ENCODE results near the gene KLRC4.
"Not testable (repeated sequence)": the region's sequence is repeated elsewhere in the genome, so short reads cannot be mapped to it uniquely, and the experiment has no call there.

The KLRC4 gene, protein sequence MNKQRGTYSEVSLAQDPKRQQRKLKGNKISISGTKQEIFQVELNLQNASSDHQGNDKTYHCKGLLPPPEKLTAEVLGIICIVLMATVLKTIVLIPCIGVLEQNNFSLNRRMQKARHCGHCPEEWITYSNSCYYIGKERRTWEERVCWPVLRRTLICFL

DNA sequence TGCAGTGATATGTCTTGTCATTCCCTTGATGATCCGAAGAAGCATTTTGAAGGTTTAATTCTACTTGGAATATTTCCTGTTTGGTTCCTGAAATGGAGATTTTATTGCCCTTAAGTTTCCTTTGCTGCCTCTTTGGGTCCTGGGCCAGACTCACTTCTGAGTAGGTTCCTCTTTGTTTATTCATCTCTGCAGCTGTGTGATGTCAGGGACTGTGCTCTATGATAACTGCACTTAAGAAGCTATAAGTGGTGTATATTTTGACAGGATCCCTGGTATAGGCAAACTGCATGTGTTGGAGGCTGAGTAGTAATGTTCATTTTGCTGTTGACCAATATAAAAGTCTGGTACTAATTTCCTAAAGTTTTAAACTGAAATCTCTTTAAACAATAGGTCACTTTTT is at the start of gene KLRC4:
Gene KLRC4, minus strand, starts transcription at position 366 of the 400 bp plus-strand sequence. Its CDS starts 182 bp downstream, at position 184.
- DNase-seq (ENCODE audit: extremely low read depth, low read depth), result no peak
- TF ChIP-seq, protein P1, sequence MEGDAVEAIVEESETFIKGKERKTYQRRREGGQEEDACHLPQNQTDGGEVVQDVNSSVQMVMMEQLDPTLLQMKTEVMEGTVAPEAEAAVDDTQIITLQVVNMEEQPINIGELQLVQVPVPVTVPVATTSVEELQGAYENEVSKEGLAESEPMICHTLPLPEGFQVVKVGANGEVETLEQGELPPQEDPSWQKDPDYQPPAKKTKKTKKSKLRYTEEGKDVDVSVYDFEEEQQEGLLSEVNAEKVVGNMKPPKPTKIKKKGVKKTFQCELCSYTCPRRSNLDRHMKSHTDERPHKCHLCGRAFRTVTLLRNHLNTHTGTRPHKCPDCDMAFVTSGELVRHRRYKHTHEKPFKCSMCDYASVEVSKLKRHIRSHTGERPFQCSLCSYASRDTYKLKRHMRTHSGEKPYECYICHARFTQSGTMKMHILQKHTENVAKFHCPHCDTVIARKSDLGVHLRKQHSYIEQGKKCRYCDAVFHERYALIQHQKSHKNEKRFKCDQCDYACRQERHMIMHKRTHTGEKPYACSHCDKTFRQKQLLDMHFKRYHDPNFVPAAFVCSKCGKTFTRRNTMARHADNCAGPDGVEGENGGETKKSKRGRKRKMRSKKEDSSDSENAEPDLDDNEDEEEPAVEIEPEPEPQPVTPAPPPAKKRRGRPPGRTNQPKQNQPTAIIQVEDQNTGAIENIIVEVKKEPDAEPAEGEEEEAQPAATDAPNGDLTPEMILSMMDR (IDR thresholded peaks at IDR 0.05; ENCODE audit: low read depth, low read length), result no peak

DNA sequence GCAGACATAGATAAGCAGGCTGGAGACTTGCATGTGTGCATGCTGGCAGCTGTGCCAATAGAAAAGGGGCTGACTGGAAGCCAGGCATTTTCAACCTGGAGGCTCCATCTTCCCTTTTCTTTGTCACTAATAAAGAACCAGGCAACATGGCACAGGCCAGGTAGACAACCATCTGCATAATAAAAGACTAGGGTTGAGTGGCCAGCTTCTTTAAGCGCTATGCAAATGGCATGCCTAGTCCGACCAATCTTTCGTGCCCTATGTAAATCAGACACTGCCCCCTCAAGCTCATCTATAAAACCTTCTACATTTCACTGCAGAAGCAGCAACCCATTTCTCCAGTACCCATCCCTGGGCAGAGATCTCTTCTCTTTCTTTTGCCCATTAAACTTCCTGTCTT is 48.2 kb upstream of the KLRC4 start:
- TF ChIP-seq, protein P1 (IDR thresholded peaks at IDR 0.05; ENCODE audit: low read depth, low read length), result no peak
- no peak for DNase-seq (ENCODE audit: extremely low read depth, low read depth)

DNA sequence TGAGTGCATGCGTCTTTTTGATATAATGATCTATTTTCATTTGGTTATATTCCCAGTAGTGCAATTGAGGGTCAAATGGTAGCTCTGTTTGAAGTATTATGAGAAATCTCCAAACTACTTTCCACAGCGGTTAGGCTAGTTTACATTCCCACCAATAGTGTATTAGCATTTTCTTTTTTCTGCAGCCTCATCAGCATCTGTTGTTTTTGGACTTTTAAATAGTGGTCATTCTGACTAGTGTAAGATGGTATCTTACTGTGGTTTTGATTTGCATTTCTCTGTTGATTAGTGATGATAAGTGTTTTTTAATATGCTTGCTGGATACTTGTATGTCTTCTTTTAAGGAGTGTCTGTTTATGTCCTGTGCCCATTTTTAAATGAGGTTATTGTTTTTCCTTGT is 47.3 kb upstream of the KLRC4 start:
- TF ChIP-seq, protein P1 (IDR thresholded peaks at IDR 0.05; ENCODE audit: low read depth, low read length), result no peak
- DNase-seq (ENCODE audit: extremely low read depth, low read depth), result no peak

DNA sequence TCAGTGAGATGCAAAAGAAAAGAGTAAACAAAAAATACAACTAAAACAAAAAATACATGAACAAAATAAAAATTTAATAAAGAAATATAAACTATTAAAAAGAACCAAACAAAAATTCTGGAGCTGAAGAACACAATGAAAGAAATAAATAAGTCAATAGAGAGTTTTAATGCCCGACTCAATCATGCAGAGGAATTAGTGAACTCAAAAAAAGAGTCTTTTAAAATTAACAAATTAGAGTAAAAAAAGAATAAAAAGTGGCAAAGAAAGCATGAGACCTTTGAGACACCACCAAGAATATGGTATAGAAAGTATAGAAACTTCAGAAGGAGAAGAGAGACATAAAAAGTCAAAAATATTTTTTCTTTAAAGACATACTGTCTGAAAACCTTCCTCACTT is 46.2 kb upstream of the KLRC4 start:
- no peak for DNase-seq (ENCODE audit: extremely low read depth, low read depth)
- TF ChIP-seq, protein P1 (IDR thresholded peaks at IDR 0.05; ENCODE audit: low read depth, low read length), result no peak

DNA sequence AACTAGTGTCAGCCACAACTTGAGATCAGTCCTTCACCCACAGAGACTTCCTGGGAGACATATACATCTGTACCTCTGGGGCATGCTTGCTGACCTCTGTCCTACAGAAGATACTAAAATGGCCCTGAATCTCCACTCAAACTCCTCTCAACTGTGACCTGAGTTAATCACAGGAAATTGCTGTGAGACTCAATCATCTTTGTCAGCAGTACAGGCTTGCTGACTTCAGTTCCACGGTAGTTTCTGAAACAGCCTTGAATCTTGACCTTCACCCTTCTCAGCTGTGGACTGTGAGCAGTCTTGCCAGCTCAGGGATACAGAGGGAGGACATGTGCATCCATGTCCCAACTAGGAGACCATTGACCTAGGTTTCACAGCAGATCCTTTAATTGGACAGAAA is 45.0 kb upstream of the KLRC4 start:
- no peak for DNase-seq (ENCODE audit: extremely low read depth, low read depth)
- TF ChIP-seq, protein P1 (IDR thresholded peaks at IDR 0.05; ENCODE audit: low read depth, low read length), result no peak

DNA sequence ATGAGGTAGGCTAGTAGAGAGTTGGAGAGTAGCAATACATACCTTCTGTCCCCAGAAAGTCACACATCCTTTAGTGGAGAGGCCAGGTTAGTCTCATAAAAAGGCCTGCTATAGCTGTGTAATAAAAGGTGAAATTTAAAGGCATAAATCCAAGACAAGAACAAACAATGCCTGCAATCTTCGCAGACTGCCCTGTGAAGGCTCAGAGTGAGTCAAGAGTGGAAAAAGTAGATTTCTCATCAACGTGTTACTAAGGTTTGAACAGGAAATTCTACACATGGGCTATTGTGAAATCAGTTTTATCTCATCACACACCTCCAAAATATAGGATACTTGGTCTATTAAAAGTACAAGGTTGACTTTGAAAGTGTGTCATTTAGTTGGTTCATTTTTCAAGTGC is 43.6 kb upstream of the KLRC4 start, which contains the start of gene KLRC1:
Gene KLRC1, minus strand, starts transcription at position 222 of the 400 bp plus-strand sequence. CDS start 2,221 bp downstream, outside the sequence.
- TF ChIP-seq, protein P1 (IDR thresholded peaks at IDR 0.05; ENCODE audit: low read depth, low read length), result no peak
- DNase-seq (ENCODE audit: extremely low read depth, low read depth), result no peak

DNA sequence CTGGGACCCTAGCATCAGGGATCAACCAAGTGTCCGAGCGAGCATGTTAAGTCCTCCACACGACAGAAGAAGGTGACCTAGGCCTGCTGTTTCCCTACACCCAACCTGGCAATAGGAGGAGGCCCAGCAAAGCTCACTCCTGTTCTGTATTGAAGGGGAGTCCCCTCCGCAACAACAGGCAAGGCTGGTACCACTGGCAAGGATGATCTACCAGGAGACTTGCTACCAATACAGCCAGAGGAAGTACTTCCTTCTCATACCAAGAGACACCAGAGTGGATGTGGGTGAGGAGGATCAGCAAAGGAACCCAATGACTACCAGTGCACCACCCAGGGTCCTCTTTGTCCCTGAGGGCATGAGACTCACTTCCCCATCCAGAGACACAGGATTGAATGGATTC is 38.7 kb upstream of the KLRC4 start:
- TF ChIP-seq, protein P1 (IDR thresholded peaks at IDR 0.05; ENCODE audit: low read depth, low read length), result no peak
- DNase-seq (ENCODE audit: extremely low read depth, low read depth), result no peak

DNA sequence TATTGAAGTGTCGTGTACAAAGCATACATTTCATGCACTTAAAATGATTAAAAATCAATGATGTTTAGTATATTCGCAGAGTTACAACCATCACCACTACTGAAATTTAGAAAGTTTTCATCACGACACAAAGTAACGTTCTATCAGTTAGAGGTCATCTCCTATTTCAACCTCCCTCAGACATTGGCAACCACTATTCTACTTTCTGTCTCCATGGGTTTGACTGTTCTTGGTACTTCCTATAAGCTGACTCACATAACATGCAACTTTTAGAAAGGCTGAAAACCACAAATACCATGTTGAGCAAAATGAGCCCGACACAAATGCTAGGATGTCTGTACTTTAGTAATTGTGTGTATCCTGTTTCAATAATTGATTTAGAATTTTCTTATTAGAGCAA is 36.5 kb upstream of the KLRC4 start:
- DNase-seq (ENCODE audit: extremely low read depth, low read depth), result not testable (repeated sequence)

DNA sequence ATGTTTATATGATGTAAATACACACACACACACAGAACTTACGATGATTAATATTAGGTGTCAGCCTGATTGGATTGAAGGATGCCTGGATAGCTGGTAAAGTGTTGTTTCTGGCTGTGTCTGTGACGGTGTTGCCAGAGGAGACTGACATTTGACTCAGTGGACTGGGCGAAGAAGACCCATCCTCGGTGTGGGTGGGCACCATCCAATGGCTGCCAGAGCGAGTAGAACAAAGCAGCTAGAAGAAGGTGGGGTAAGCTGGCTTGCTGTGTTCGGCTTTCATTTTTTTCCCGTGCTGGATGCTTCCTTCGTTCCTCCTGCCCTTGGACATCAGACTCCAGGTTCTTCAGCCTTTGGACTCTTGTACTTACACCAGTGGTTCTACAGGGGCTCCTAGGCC is 31.6 kb upstream of the KLRC4 start:
- not testable (repeated sequence) for DNase-seq (ENCODE audit: extremely low read depth, low read depth)

DNA sequence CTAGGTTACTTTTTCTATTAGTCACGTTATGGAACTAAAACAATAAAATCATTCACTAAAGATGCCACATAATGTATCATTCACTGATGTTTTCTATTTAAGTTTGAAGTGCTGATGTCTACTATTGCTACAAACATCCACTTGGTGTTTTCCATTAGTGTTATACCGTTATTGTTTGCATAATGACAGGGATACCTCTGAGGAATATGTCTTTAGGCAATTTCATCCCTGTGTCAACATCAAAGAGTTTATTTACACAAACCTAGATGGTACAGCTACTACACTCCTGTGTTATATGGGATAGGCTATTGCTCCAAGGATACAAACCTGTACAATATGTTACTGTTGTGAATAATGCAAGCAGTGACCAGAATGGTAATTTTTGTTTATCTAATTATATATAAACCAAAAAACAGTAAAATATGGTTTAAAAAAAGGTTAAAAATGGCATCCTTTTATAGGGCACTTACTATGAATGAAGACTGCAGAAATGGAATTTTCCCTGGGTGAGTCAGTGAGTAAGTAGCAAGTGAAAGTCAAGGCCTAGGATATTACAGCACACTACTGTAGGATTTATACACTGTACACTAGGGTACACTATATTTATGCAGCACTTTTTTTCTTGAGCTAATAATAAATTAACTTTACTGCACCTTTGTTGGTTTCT is 30.2 kb upstream of the KLRC4 start:
- DNase-seq (ENCODE audit: extremely low read depth, low read depth), result not testable (repeated sequence)

DNA sequence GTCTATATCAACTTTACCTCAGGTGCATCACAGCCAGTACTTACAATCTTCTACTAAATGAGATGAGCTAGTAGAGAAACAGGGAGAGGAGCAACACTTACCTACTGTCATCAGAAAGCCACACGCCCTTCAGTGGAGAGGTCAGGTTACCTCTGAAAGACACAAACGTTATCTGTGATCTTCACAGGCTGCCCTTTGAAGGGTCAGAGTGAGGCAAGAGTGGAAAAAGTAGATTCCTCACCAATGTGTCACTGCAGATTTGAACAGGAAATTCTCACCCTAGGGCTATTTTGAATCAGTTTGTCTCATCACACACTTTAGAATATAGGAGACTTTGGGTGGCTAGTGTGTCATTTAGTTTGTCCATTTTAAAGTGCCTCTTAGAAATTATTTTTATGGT is 28.0 kb upstream of the KLRC4 start:
- DNase-seq (ENCODE audit: extremely low read depth, low read depth), result not testable (repeated sequence)

Measured in AG09319 (cell line).